SK-N-SH (cell line): ENCODE results near the gene MYOZ2.

Experiments used
- CHD2 ChIP-seq: fragments of 150-350 bp; IDR thresholded peaks from 2 replicates; pipeline ENCODE4 v1.6.1; 2018; ENCODE audit warnings: low read length; ENCODE audit not compliant: partially characterized antibody
- FOXM1 ChIP-seq: IDR thresholded peaks from 2 replicates; pipeline ENCODE4 v1.4.0; 2012; ENCODE audit warnings: low read depth, mild to moderate bottlenecking
- GABPA ChIP-seq: IDR thresholded peaks from 2 replicates; pipeline ENCODE4 v1.4.0; 2012; ENCODE audit warnings: low read depth, mild to moderate bottlenecking
- MAX ChIP-seq: IDR thresholded peaks from 2 replicates; pipeline ENCODE4 v1.4.0; 2012; ENCODE audit warnings: low read depth
- MXI1 ChIP-seq: IDR thresholded peaks from 2 replicates; pipeline ENCODE4 v1.6.1; 2012; ENCODE audit warnings: mild to moderate bottlenecking, low read depth, low read length, improper control_type of control experiment
- NRF1 ChIP-seq: IDR thresholded peaks from 2 replicates; pipeline ENCODE4 v1.6.1; 2012; ENCODE audit warnings: low read depth, mild to moderate bottlenecking, low read length
- POLR2AphosphoS5 ChIP-seq: IDR thresholded peaks from 2 replicates; pipeline ENCODE4 v1.6.1; 2012; ENCODE audit warnings: low read depth, low read length
- RAD21 ChIP-seq: IDR thresholded peaks from 2 replicates; pipeline ENCODE4 v1.6.1; 2012; ENCODE audit warnings: mild to moderate bottlenecking, low read length
- RCOR1 ChIP-seq: fragments of 150-350 bp; IDR thresholded peaks from 2 replicates; pipeline ENCODE4 v1.6.1; 2017; ENCODE audit warnings: antibody characterized with exemption, low read length
- SMC3 ChIP-seq: IDR thresholded peaks from 2 replicates; pipeline ENCODE4 v1.6.1; 2012; ENCODE audit warnings: low read depth, low read length, improper control_type of control experiment
- TCF12 ChIP-seq: IDR thresholded peaks from 2 replicates; pipeline ENCODE4 v1.4.0; 2012
- YY1 ChIP-seq: IDR thresholded peaks from 2 replicates; pipeline ENCODE4 v1.4.0; 2012; ENCODE audit warnings: low read depth, mild to moderate bottlenecking
- TF ChIP-seq, protein P1 (sequence below): fragments of 200-600 bp; sonication (generic); IDR thresholded peaks from 2 replicates; pipeline ENCODE4 v1.6.1; 2017; ENCODE audit warnings: antibody characterized with exemption, mild to moderate bottlenecking, moderate library complexity

DNA sequence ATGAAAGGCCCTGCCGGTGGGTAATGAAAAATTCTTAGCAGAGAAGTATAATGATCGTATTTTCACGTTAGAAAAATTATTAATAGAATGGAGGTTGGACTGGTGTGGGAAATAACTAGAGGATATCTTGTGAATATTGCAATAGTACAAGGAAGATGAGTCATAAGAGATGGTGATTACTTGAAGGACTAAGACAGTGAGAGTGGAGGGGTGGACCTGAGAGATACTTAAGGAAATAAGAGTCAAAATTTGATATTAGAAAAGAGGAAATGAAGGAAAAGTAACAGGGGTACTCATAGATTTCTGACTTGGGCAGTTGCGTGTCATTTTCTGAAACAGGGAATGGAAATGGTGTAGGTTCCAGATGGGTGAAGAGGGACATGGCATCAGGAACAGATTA, 75.1 kb downstream of the MYOZ2 start:
- no peak for TF ChIP-seq POLR2AphosphoS5
- TF ChIP-seq RAD21: no peak
- TF ChIP-seq, protein P1, sequence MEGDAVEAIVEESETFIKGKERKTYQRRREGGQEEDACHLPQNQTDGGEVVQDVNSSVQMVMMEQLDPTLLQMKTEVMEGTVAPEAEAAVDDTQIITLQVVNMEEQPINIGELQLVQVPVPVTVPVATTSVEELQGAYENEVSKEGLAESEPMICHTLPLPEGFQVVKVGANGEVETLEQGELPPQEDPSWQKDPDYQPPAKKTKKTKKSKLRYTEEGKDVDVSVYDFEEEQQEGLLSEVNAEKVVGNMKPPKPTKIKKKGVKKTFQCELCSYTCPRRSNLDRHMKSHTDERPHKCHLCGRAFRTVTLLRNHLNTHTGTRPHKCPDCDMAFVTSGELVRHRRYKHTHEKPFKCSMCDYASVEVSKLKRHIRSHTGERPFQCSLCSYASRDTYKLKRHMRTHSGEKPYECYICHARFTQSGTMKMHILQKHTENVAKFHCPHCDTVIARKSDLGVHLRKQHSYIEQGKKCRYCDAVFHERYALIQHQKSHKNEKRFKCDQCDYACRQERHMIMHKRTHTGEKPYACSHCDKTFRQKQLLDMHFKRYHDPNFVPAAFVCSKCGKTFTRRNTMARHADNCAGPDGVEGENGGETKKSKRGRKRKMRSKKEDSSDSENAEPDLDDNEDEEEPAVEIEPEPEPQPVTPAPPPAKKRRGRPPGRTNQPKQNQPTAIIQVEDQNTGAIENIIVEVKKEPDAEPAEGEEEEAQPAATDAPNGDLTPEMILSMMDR: no peak
- TF ChIP-seq YY1: no peak
- no peak for TF ChIP-seq GABPA
- no peak for TF ChIP-seq FOXM1
- TF ChIP-seq RCOR1: no peak
- no peak for TF ChIP-seq CHD2
- TF ChIP-seq MXI1: no peak
- TF ChIP-seq SMC3: no peak
- TF ChIP-seq NRF1: no peak
- TF ChIP-seq TCF12: no peak
- TF ChIP-seq MAX: no peak
